OCI-LY7 (cell line): Measurements from ENCODE around the gene CCDC12.

ENCODE experiments used
- EZH2phosphoT487 ChIP-seq: fragments of 200-600 bp; sonication (generic); IDR thresholded peaks from 2 replicates; pipeline ENCODE4 v1.6.1; 2018; ENCODE audit warnings: low read depth, borderline replicate concordance, mild to moderate bottlenecking, mixed run types, antibody characterized with exemption, low read length, moderate library complexity, mixed read lengths
- TF ChIP-seq, protein P1 (sequence below): fragments of 200-600 bp; sonication (generic); conservative IDR thresholded peaks from 2 replicates; pipeline ENCODE4 v1.5.1; 2014; ENCODE audit warnings: mild to moderate bottlenecking, antibody characterized with exemption, low read length, moderate library complexity, mixed read lengths

- TF ChIP-seq, protein P1, sequence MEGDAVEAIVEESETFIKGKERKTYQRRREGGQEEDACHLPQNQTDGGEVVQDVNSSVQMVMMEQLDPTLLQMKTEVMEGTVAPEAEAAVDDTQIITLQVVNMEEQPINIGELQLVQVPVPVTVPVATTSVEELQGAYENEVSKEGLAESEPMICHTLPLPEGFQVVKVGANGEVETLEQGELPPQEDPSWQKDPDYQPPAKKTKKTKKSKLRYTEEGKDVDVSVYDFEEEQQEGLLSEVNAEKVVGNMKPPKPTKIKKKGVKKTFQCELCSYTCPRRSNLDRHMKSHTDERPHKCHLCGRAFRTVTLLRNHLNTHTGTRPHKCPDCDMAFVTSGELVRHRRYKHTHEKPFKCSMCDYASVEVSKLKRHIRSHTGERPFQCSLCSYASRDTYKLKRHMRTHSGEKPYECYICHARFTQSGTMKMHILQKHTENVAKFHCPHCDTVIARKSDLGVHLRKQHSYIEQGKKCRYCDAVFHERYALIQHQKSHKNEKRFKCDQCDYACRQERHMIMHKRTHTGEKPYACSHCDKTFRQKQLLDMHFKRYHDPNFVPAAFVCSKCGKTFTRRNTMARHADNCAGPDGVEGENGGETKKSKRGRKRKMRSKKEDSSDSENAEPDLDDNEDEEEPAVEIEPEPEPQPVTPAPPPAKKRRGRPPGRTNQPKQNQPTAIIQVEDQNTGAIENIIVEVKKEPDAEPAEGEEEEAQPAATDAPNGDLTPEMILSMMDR: no peak
- TF ChIP-seq EZH2phosphoT487: no peak
Measured at GRCh38 chr3:46981932-46982471, 5.5 kb upstream of the CCDC12 start.
